ENCODE measurements around the gene REL. TPM values are rescaled to one million over a fixed set of nuclear protein-coding genes. Genes with fewer than 3 reads are reported as not detected.
A peak's percentile ranks its signal among the peaks of the same experiment; 100 is the strongest.

The REL gene
- total RNA-seq, 1 experiment from 2014 or later, result 10.0 TPM

DNA sequence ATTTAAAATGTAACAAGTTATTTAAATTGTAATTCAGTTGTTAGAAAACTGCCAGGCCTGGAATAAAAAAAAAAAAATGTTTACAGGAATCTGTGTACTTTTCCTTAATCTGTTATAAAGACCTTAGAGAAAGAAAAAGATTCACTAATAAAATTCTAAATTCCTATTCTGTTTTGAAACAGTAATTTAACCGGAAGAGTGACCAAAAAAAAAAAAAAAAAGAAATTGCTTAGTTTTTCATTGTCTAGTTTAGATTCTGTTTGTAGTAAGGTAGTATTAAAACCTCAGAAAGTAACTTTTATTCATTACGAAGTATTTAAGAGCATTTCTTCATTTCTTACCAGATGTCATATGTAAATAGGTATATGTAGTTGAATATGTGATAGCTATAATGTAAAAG is 2.5 kb downstream of the REL start:
- Histone ChIP-seq H3K36me3 (ENCODE audit: control insufficient read depth, insufficient read depth, low read length) (no peaks in the 10 kb centered on the region; the same call in 1 of the 2 replicates), H3K27ac (ENCODE audit: low read length) (peak overlapping the region; percentile 57; the same call in 1 of the 2 replicates), H3K9me3 (ENCODE audit: control insufficient read depth, insufficient read depth, low read depth, low read length) (no peaks in the 10 kb centered on the region), H3K4me1 (ENCODE audit: control insufficient read depth, insufficient read depth, low read length) (peaks cover 29% of the 10 kb centered on the region; the same call in 1 of the 2 replicates), H3K4me3 (ENCODE audit: low read depth in 2 of 2, low read length in 2 of 2) (peak overlapping the region in 1 of 2 experiments; percentile 85; a peak in 2 of 4 replicates), H3K27me3 (ENCODE audit: control insufficient read depth, insufficient read depth, low read length) (no peaks in the 10 kb centered on the region)
- in situ Hi-C loops (cut with HindIII; ENCODE audit: low pct_unique_long_range_greater_than_20kb, low sequenced_read_pairs), result no loop called here
- BruUV-seq (replicated peaks), result no TSS peak
- ChIA-PET POLR2A (no interaction called here), CTCF (no interaction called here)
- no peak for TF ChIP-seq TCF7L2 (IDR thresholded peaks at IDR 0.05; ENCODE audit: low read depth, low read length)
- TF ChIP-seq POLR2AphosphoS5 (IDR thresholded peaks at IDR 0.05; ENCODE audit: low read depth, low read length), result no peak
- TF ChIP-seq, protein P1, sequence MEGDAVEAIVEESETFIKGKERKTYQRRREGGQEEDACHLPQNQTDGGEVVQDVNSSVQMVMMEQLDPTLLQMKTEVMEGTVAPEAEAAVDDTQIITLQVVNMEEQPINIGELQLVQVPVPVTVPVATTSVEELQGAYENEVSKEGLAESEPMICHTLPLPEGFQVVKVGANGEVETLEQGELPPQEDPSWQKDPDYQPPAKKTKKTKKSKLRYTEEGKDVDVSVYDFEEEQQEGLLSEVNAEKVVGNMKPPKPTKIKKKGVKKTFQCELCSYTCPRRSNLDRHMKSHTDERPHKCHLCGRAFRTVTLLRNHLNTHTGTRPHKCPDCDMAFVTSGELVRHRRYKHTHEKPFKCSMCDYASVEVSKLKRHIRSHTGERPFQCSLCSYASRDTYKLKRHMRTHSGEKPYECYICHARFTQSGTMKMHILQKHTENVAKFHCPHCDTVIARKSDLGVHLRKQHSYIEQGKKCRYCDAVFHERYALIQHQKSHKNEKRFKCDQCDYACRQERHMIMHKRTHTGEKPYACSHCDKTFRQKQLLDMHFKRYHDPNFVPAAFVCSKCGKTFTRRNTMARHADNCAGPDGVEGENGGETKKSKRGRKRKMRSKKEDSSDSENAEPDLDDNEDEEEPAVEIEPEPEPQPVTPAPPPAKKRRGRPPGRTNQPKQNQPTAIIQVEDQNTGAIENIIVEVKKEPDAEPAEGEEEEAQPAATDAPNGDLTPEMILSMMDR (IDR thresholded peaks at IDR 0.05), result no peak
- TF ChIP-seq, protein P2, sequence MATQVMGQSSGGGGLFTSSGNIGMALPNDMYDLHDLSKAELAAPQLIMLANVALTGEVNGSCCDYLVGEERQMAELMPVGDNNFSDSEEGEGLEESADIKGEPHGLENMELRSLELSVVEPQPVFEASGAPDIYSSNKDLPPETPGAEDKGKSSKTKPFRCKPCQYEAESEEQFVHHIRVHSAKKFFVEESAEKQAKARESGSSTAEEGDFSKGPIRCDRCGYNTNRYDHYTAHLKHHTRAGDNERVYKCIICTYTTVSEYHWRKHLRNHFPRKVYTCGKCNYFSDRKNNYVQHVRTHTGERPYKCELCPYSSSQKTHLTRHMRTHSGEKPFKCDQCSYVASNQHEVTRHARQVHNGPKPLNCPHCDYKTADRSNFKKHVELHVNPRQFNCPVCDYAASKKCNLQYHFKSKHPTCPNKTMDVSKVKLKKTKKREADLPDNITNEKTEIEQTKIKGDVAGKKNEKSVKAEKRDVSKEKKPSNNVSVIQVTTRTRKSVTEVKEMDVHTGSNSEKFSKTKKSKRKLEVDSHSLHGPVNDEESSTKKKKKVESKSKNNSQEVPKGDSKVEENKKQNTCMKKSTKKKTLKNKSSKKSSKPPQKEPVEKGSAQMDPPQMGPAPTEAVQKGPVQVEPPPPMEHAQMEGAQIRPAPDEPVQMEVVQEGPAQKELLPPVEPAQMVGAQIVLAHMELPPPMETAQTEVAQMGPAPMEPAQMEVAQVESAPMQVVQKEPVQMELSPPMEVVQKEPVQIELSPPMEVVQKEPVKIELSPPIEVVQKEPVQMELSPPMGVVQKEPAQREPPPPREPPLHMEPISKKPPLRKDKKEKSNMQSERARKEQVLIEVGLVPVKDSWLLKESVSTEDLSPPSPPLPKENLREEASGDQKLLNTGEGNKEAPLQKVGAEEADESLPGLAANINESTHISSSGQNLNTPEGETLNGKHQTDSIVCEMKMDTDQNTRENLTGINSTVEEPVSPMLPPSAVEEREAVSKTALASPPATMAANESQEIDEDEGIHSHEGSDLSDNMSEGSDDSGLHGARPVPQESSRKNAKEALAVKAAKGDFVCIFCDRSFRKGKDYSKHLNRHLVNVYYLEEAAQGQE (IDR thresholded peaks at IDR 0.05; ENCODE audit: insufficient read depth in 1 of 2, low read depth in 2 of 2, low read length in 1 of 2), result no peak
- TF ChIP-seq SIN3A (IDR thresholded peaks at IDR 0.05; ENCODE audit: borderline replicate concordance, insufficient read depth, low read depth, low read length), result no peak
- intact Hi-C loops (cut with micrococcal nuclease; ENCODE audit: unreplicated experiment), result loop anchor here (10.0 kb wide), 1 partner anchor 89 kb away; no protein-coding TSS in a partner anchor
- ATAC-seq (no peak), DNase-seq (ENCODE audit: low read depth, low spot score) (no peak)

DNA sequence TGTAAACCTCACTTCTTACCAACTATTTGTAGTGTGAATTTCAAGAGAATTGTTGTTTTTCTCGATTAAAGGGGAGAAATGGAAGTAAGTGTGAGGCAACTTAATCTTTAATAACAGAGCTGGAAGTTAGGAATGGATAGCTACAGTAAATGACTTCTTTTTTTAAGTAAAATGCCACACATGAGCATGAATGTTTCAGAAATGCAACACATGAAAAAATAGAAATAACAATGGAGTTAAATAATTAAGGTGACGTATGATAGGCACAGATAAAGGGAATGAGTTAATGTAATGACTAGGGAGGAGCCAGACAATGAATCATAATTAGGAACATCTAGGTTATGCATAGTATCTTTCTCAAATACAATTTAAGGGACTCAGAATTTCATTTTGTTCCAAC is 3.4 kb downstream of the REL start:
- intact Hi-C loops (cut with micrococcal nuclease; ENCODE audit: unreplicated experiment), result loop anchor here (10.0 kb wide), 1 partner anchor 90 kb away; no protein-coding TSS in a partner anchor
- Histone ChIP-seq H3K27ac (ENCODE audit: low read length) (peak overlapping the region; percentile 57; the same call in 1 of the 2 replicates), H3K36me3 (ENCODE audit: control insufficient read depth, insufficient read depth, low read length) (no peaks in the 10 kb centered on the region; the same call in 1 of the 2 replicates), H3K4me1 (ENCODE audit: control insufficient read depth, insufficient read depth, low read length) (peaks cover 29% of the 10 kb centered on the region; the same call in 1 of the 2 replicates), H3K4me3 (ENCODE audit: low read depth in 2 of 2, low read length in 2 of 2) (no peak overlapping the region), H3K9me3 (ENCODE audit: control insufficient read depth, insufficient read depth, low read depth, low read length) (no peaks in the 10 kb centered on the region), H3K27me3 (ENCODE audit: control insufficient read depth, insufficient read depth, low read length) (no peaks in the 10 kb centered on the region)
- CTCF ChIA-PET, result no interaction called here
- ATAC-seq (no peak), DNase-seq (ENCODE audit: low read depth, low spot score) (no peak)
- POLR2A ChIA-PET, result no interaction called here
- in situ Hi-C loops (cut with HindIII; ENCODE audit: low pct_unique_long_range_greater_than_20kb, low sequenced_read_pairs), result no loop called here
- TF ChIP-seq POLR2AphosphoS5 (IDR thresholded peaks at IDR 0.05; ENCODE audit: low read depth, low read length), result no peak
- TF ChIP-seq TCF7L2 (IDR thresholded peaks at IDR 0.05; ENCODE audit: low read depth, low read length), result no peak
- TF ChIP-seq, protein P1 (IDR thresholded peaks at IDR 0.05), result no peak
- TF ChIP-seq, protein P2 (IDR thresholded peaks at IDR 0.05; ENCODE audit: insufficient read depth in 1 of 2, low read depth in 2 of 2, low read length in 1 of 2), result no peak
- TF ChIP-seq SIN3A (IDR thresholded peaks at IDR 0.05; ENCODE audit: borderline replicate concordance, insufficient read depth, low read depth, low read length), result no peak
- TSS peak; percentile 3 for BruUV-seq (replicated peaks)
